ENCODE data around the gene KCTD7. TPM values are rescaled to one million over a fixed set of nuclear protein-coding genes. Genes with fewer than 3 reads are reported as not detected.
"Not testable (repeated sequence)": the region's sequence is repeated elsewhere in the genome, so short reads cannot be mapped to it uniquely, and the experiment has no call there.

KCTD7 gene
- total RNA-seq, 1 donor from 2014 or later: 9.2 TPM

DNA sequence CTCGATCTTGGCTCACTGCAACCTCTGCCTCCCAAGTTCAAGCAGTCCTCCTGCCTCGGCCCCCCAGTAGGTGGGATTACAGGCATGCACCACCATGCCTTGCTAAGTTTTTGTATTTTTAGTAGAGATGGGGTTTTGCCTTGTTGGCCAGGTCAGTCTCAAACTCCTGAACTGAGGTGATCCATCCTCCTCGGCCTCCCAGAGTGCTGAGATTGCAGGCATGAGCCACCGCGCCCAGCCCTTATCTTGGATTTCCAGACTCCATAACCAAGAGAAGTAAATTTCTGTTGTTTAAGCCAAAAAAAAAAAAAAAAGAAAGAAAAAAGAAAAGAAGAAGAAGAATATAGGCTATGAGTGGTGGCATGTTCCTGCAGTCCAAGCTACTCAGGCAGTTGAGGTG, 58.5 kb downstream of the KCTD7 start:
- TF ChIP-seq, protein P1, sequence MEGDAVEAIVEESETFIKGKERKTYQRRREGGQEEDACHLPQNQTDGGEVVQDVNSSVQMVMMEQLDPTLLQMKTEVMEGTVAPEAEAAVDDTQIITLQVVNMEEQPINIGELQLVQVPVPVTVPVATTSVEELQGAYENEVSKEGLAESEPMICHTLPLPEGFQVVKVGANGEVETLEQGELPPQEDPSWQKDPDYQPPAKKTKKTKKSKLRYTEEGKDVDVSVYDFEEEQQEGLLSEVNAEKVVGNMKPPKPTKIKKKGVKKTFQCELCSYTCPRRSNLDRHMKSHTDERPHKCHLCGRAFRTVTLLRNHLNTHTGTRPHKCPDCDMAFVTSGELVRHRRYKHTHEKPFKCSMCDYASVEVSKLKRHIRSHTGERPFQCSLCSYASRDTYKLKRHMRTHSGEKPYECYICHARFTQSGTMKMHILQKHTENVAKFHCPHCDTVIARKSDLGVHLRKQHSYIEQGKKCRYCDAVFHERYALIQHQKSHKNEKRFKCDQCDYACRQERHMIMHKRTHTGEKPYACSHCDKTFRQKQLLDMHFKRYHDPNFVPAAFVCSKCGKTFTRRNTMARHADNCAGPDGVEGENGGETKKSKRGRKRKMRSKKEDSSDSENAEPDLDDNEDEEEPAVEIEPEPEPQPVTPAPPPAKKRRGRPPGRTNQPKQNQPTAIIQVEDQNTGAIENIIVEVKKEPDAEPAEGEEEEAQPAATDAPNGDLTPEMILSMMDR (IDR thresholded peaks at IDR 0.05): no peak
- no peak for TF ChIP-seq EZH2 (IDR thresholded peaks at IDR 0.05)
- TF ChIP-seq EZH2phosphoT487 (IDR thresholded peaks at IDR 0.05): no peak
- no peak for DNase-seq (ENCODE audit: low spot score)
- Histone ChIP-seq H4K20me1 (ENCODE audit: low read depth) (peaks cover 29% of the 10 kb centered on the region), H3K4me3 (no peak overlapping the region), H3F3A (ENCODE audit: low read depth) (no peaks in the 10 kb centered on the region), H3K27ac (no peak overlapping the region), H3K4me2 (no peak overlapping the region), H2AFZ (replicated peaks) (no peak overlapping the region), H3K79me2 (ENCODE audit: low read depth) (peaks cover 74% of the 10 kb centered on the region), H3K4me1 (no peaks in the 10 kb centered on the region), H3K9ac (no peak overlapping the region), H3K36me3 (no peaks in the 10 kb centered on the region), H3K27me3 (peaks cover 5% of the 10 kb centered on the region), H3K9me3 (ENCODE audit: low read depth) (no peaks in the 10 kb centered on the region)
- H3K36me3 Mint-ChIP-seq: peaks cover 14% of the 10 kb centered on the region
- no peak overlapping the region for H3K4me3 Mint-ChIP-seq
- H3K27me3 Mint-ChIP-seq (ENCODE audit: insufficient read depth, low read depth): peaks cover 2% of the 10 kb centered on the region
- peaks cover 9% of the 10 kb centered on the region for H3K4me1 Mint-ChIP-seq
- H3K27ac Mint-ChIP-seq: no peak overlapping the region
- H3K9me3 Mint-ChIP-seq: peaks cover 11% of the 10 kb centered on the region

DNA sequence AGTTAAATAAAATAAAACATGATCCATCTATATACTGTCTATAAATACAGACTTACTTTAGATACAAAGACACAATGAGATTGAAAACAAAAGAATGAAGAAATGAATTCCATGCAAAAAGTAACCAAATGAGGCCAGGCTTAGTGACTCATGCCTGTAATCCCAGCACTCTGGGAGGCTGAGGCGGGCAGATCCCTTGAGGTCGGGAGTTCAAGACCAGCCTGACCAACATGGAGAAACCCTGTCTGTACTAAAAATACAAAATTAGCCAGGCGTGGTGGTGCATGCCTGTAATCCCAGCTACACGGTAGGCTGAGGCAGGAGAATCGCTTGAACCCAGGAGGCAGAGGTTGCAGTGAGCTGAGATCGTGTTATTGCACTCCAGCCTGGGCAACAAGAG, 59.0 kb downstream of the KCTD7 start:
- H3K27me3 Mint-ChIP-seq (ENCODE audit: insufficient read depth, low read depth); H3K4me3 ChIP-seq; H3K9me3 ChIP-seq (ENCODE audit: low read depth); H3F3A ChIP-seq (ENCODE audit: low read depth); H3K27ac Mint-ChIP-seq; H3K4me2 ChIP-seq; H3K27me3 ChIP-seq; DNase-seq (ENCODE audit: low spot score); H3K27ac ChIP-seq; H2AFZ ChIP-seq (replicated peaks); H3K4me1 ChIP-seq; H3K9ac ChIP-seq; H3K4me1 Mint-ChIP-seq; H3K4me3 Mint-ChIP-seq; H3K36me3 ChIP-seq: not testable (repeated sequence)
- H3K79me2 ChIP-seq (ENCODE audit: low read depth): peaks cover 72% of the 10 kb centered on the region
- peaks cover 11% of the 10 kb centered on the region for H3K9me3 Mint-ChIP-seq
- peaks cover 14% of the 10 kb centered on the region for H3K36me3 Mint-ChIP-seq
- peaks cover 25% of the 10 kb centered on the region for H4K20me1 ChIP-seq (ENCODE audit: low read depth)

DNA sequence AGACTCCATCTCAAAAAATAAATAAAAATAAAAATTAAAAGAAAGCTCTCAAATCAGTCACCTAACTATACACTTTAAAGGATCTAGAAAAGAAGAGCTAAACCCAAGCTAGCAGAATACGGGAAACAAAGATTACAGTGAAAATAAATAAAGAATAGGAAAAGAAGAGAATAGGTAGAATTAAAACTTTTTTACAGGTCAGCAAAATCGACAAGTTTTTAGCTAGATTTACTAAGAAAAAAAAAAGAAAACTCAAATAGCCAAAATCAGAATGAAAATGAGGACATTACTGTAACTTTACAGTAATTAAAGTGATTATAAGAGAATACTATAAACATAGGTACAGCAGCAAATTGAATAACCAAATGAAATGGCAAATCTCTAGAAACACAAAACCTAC, 60.4 kb downstream of the KCTD7 start:
- H3K9me3 ChIP-seq (ENCODE audit: low read depth): no peaks in the 10 kb centered on the region
- Mint-ChIP-seq H3K27ac (no peak overlapping the region), H3K4me1 (no peaks in the 10 kb centered on the region), H3K9me3 (peaks cover 11% of the 10 kb centered on the region), H3K4me3 (no peak overlapping the region), H3K36me3 (peaks cover 15% of the 10 kb centered on the region), H3K27me3 (ENCODE audit: insufficient read depth, low read depth) (no peaks in the 10 kb centered on the region)
- no peak overlapping the region for H3K27ac ChIP-seq
- no peak overlapping the region for H3K4me2 ChIP-seq
- TF ChIP-seq, protein P1 (IDR thresholded peaks at IDR 0.05): no peak
- TF ChIP-seq EZH2 (IDR thresholded peaks at IDR 0.05) (no peak), EZH2phosphoT487 (IDR thresholded peaks at IDR 0.05) (no peak)
- no peak overlapping the region for H3K9ac ChIP-seq
- no peaks in the 10 kb centered on the region for H3K4me1 ChIP-seq
- no peak overlapping the region for H2AFZ ChIP-seq (replicated peaks)
- H3K27me3 ChIP-seq: no peaks in the 10 kb centered on the region
- no peaks in the 10 kb centered on the region for H3F3A ChIP-seq (ENCODE audit: low read depth)
- no peak for DNase-seq (ENCODE audit: low spot score)
- H3K4me3 ChIP-seq: no peak overlapping the region
- peaks cover 60% of the 10 kb centered on the region for H3K79me2 ChIP-seq (ENCODE audit: low read depth)
- peaks cover 14% of the 10 kb centered on the region for H4K20me1 ChIP-seq (ENCODE audit: low read depth)
- H3K36me3 ChIP-seq: no peaks in the 10 kb centered on the region

DNA sequence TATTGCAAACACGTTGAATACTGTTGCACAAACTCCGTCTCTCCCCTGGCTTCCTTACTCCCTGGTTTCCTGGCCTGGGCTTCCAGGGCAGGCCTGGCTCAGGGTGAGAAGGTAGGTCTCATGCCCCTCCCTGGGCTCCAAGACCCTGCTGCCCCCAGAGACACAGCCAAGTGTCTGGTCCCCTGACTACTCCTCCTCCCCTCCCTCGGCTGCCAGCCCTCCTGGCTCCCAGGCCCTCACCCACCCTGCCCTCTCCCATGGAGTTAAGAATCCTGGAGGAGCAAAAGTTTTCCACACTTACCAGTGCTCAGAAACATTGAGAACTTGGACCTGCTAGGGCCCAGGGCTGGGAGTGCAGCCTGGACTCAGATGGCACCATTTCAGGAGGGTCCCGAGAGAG, 64.7 kb downstream of the KCTD7 start:
- H3K9me3 ChIP-seq (ENCODE audit: low read depth): no peaks in the 10 kb centered on the region
- H3K4me1 Mint-ChIP-seq: peaks cover 8% of the 10 kb centered on the region
- peaks cover 19% of the 10 kb centered on the region for H3K79me2 ChIP-seq (ENCODE audit: low read depth)
- H4K20me1 ChIP-seq (ENCODE audit: low read depth): peaks cover 18% of the 10 kb centered on the region
- no peak overlapping the region for H3K4me2 ChIP-seq
- peaks cover 7% of the 10 kb centered on the region for H3K4me1 ChIP-seq
- no peak overlapping the region for H3K27ac ChIP-seq
- no peak for DNase-seq (ENCODE audit: low spot score)
- TF ChIP-seq EZH2phosphoT487 (IDR thresholded peaks at IDR 0.05) (no peak), EZH2 (IDR thresholded peaks at IDR 0.05) (no peak)
- TF ChIP-seq, protein P1 (IDR thresholded peaks at IDR 0.05): no peak
- H2AFZ ChIP-seq (replicated peaks): no peak overlapping the region
- H3K27me3 Mint-ChIP-seq (ENCODE audit: insufficient read depth, low read depth): peaks cover 3% of the 10 kb centered on the region
- H3K36me3 ChIP-seq: no peaks in the 10 kb centered on the region
- no peaks in the 10 kb centered on the region for H3F3A ChIP-seq (ENCODE audit: low read depth)
- H3K27ac Mint-ChIP-seq: no peak overlapping the region
- H3K36me3 Mint-ChIP-seq: peaks cover 8% of the 10 kb centered on the region
- H3K9me3 Mint-ChIP-seq: peaks cover 2% of the 10 kb centered on the region
- H3K9ac ChIP-seq: no peak overlapping the region
- H3K4me3 ChIP-seq: no peak overlapping the region
- no peaks in the 10 kb centered on the region for H3K27me3 ChIP-seq
- no peak overlapping the region for H3K4me3 Mint-ChIP-seq

Other genes with a start within 250 kb of the KCTD7 start
- gene RABGEF1, start 111.9 kb downstream of the KCTD7 start, total RNA-seq (ENCODE audit: low replicate concordance): 26.5 and 36.5 TPM in 2 replicates

Measured in neural progenitor cell (in vitro differentiated cells).